Upper lobe of right lung (tissue), 1 donor: ENCODE data around the gene PHPT1. TPM values are rescaled to one million over a fixed set of nuclear protein-coding genes. Genes with fewer than 3 reads are reported as not detected.
A peak's percentile ranks its signal among the peaks of the same experiment; 100 is the strongest.

Experiments
- ATAC-seq: fragments of 200-7000 bp; cut with Tn5 transposase; one replicate; pipeline ENCODE4 v1.9.1; 2020; ENCODE audit warnings: mild to moderate bottlenecking, moderate library complexity
- DNase-seq: peaks from one replicate; pipeline ENCODE4 v3.0.0-alpha.2; 2020
- H3K27ac ChIP-seq: fragments of 200-600 bp; one replicate; pipeline ENCODE4 v1.8.0; 2022
- H3K27me3 ChIP-seq: fragments of 200-600 bp; one replicate; pipeline ENCODE4 v1.8.0; 2022; ENCODE audit warnings: mild to moderate bottlenecking
- H3K36me3 ChIP-seq: fragments of 200-600 bp; one replicate; pipeline ENCODE4 v1.8.0; 2022
- H3K4me1 ChIP-seq: fragments of 200-600 bp; one replicate; pipeline ENCODE4 v1.8.0; 2022
- H3K4me3 ChIP-seq: fragments of 200-600 bp; one replicate; pipeline ENCODE4 v1.8.0; 2022; ENCODE audit warnings: mild to moderate bottlenecking
- H3K9me3 ChIP-seq: fragments of 200-600 bp; one replicate; pipeline ENCODE4 v1.8.0; 2022
- CTCF ChIP-seq: fragments of 200-600 bp; IDR thresholded peaks from one replicate; pipeline ENCODE4 v1.8.0; 2022; ENCODE audit warnings: antibody characterized with exemption
- intact Hi-C: fragments of 100-400 bp; cut with DNase I; formaldehyde crosslinking; loops from one replicate; pipeline ENCODE4 v1.11.0; 2022
- total RNA-seq: library from RNA; stranded (reverse); fragmentation: NEBNext Ultra II Directional; extraction: Animal tissue kit (Norgen Biotek cat#: 25700); gene quantifications from one replicate; pipeline ENCODE4 v1.2.1, GENCODE V29; 2021
- donor health status: DM: no; HTN: yes; CAD: no; lungs with severe emphysema.

Gene PHPT1
- total RNA-seq, 1 donor from 2014 or later, result 82.1 TPM

GRCh38 chr9:136808075-136808805, 41.0 kb upstream of the PHPT1 start:
- no peak for TF ChIP-seq CTCF
- Histone ChIP-seq H3K36me3 (peaks cover 14% of the 10 kb centered on the region), H3K9me3 (no peaks in the 10 kb centered on the region), H3K27me3 (no peaks in the 10 kb centered on the region), H3K4me1 (peaks cover 30% of the 10 kb centered on the region), H3K27ac (peak overlapping the region; percentile 78), H3K4me3 (peak overlapping the region; percentile 85)
- intact Hi-C loops, result no loop called here
- DNase-seq (peak; percentile 81), ATAC-seq (peak; percentile 21)

- no peak for TF ChIP-seq CTCF
- ATAC-seq (no peak), DNase-seq (no peak)
- Histone ChIP-seq H3K4me3 (peak overlapping the region; percentile 85), H3K27ac (peak overlapping the region; percentile 78), H3K4me1 (peaks cover 30% of the 10 kb centered on the region), H3K9me3 (no peaks in the 10 kb centered on the region), H3K27me3 (no peaks in the 10 kb centered on the region), H3K36me3 (peaks cover 15% of the 10 kb centered on the region)
- intact Hi-C loops, result no loop called here
Observed at GRCh38 chr9:136808806-136809158, 40.4 kb upstream of the PHPT1 start.

GRCh38 chr9:136814725-136815421, 34.3 kb upstream of the PHPT1 start:
- intact Hi-C loops, result no loop called here
- H3K4me3 ChIP-seq, result no peak overlapping the region
- peaks cover 7% of the 10 kb centered on the region for H3K4me1 ChIP-seq
- no peak for DNase-seq
- no peak for ATAC-seq
- H3K27me3 ChIP-seq, result no peaks in the 10 kb centered on the region
- H3K27ac ChIP-seq, result no peak overlapping the region
- no peak for TF ChIP-seq CTCF
- peaks cover 21% of the 10 kb centered on the region for H3K36me3 ChIP-seq
- no peaks in the 10 kb centered on the region for H3K9me3 ChIP-seq

- peaks cover 21% of the 10 kb centered on the region for H3K36me3 ChIP-seq
- ATAC-seq (no peak), DNase-seq (no peak)
- H3K27me3 ChIP-seq, result no peaks in the 10 kb centered on the region
- no peak for TF ChIP-seq CTCF
- H3K4me1 ChIP-seq, result peaks cover 2% of the 10 kb centered on the region
- no peak overlapping the region for H3K27ac ChIP-seq
- intact Hi-C loops, result no loop called here
- H3K9me3 ChIP-seq, result no peaks in the 10 kb centered on the region
- no peak overlapping the region for H3K4me3 ChIP-seq
Observed at GRCh38 chr9:136815422-136815782, 33.8 kb upstream of the PHPT1 start.

GRCh38 chr9:136820971-136821825, 28.0 kb upstream of the PHPT1 start:
- no peak for TF ChIP-seq CTCF
- Histone ChIP-seq H3K9me3 (no peaks in the 10 kb centered on the region), H3K27me3 (no peaks in the 10 kb centered on the region), H3K4me3 (peak overlapping the region; percentile 23), H3K27ac (no peak overlapping the region), H3K4me1 (peaks cover 6% of the 10 kb centered on the region), H3K36me3 (peaks cover 25% of the 10 kb centered on the region)
- no peak for DNase-seq
- ATAC-seq, result peak; percentile 44
- intact Hi-C loops, result no loop called here
